Neural cell (in vitro differentiated cells): ENCODE data around the gene STARD10. TPM values are rescaled to one million over a fixed set of nuclear protein-coding genes. Genes with fewer than 3 reads are reported as not detected.

ENCODE experiments used
- H2AFZ ChIP-seq: fragments of 200-600, 300-800 bp; sonication (generic), shearing (Covaris generic); 2 replicates; pipeline ENCODE4 v1.6.0; 2014; ENCODE audit warnings: low read depth, mild to moderate bottlenecking, antibody characterized with exemption, low read length, moderate library complexity
- H3F3A ChIP-seq: fragments of 200-600 bp; shearing (Covaris generic); 2 replicates; pipeline ENCODE4 v1.6.1; 2016; ENCODE audit warnings: mild to moderate bottlenecking, moderate library complexity, mixed read lengths, antibody characterized with exemption, low read length; ENCODE audit not compliant: insufficient read depth, poor library complexity, severe bottlenecking
- H3K27ac ChIP-seq: fragments of 200-600, 300-800 bp; sonication (generic), shearing (Covaris generic); 2 replicates; pipeline ENCODE4 v1.5.1; 2014; ENCODE audit warnings: mild to moderate bottlenecking, low read length, moderate library complexity
- H3K27me3 ChIP-seq: fragments of 300-800, 200-600 bp; sonication (generic), shearing (Covaris generic); 2 replicates; pipeline ENCODE4 v1.6.0; 2014; ENCODE audit warnings: mild to moderate bottlenecking, low read depth, low read length, moderate library complexity; ENCODE audit not compliant: insufficient read depth
- H3K36me3 ChIP-seq: fragments of 300-800, 200-600 bp; sonication (generic), shearing (Covaris generic); 2 replicates; pipeline ENCODE4 v1.5.1; 2014; ENCODE audit warnings: mild to moderate bottlenecking, antibody characterized with exemption, low read length, moderate library complexity; ENCODE audit not compliant: insufficient read depth
- H3K4me2 ChIP-seq: fragments of 300-800, 200-600 bp; sonication (generic), shearing (Covaris generic); 2 replicates; pipeline ENCODE4 v1.6.0; 2014; ENCODE audit warnings: mild to moderate bottlenecking, low read length
- H3K4me3 ChIP-seq: fragments of 300-800, 200-600 bp; sonication (generic), shearing (Covaris generic); 2 replicates; pipeline ENCODE4 v1.5.1; 2014; ENCODE audit warnings: mild to moderate bottlenecking, low read length, moderate library complexity
- H3K79me2 ChIP-seq: fragments of 200-600 bp; shearing (Covaris generic); replicated peaks from 2 replicates; pipeline ENCODE4 v1.6.0; 2014; ENCODE audit warnings: mild to moderate bottlenecking, low read length, moderate library complexity; ENCODE audit not compliant: insufficient read depth
- H3K9ac ChIP-seq: fragments of 300-800, 200-600 bp; sonication (generic), shearing (Covaris generic); 2 replicates; pipeline ENCODE4 v1.6.1; 2016; ENCODE audit warnings: mild to moderate bottlenecking, low read length, mixed read lengths
- H3K9me2 ChIP-seq: fragments of 200-600 bp; shearing (Covaris generic); 2 replicates; pipeline ENCODE4 v1.6.1; 2016; ENCODE audit warnings: mild to moderate bottlenecking, low read length, mixed read lengths; ENCODE audit not compliant: insufficient read depth
- H3K9me3 ChIP-seq: fragments of 200-600, 300-800 bp; sonication (generic), shearing (Covaris generic); 2 replicates; pipeline ENCODE4 v1.6.1; 2016; ENCODE audit warnings: mild to moderate bottlenecking, mixed run types, low read length, moderate library complexity, mixed read lengths
- H4K20me1 ChIP-seq: fragments of 200-600 bp; shearing (Covaris generic); 2 replicates; pipeline ENCODE4 v1.6.1; 2016; ENCODE audit warnings: mild to moderate bottlenecking, mixed run types; ENCODE audit not compliant: insufficient read depth
- CTCF ChIP-seq: fragments of 450-650 bp; IDR thresholded peaks from 2 replicates; pipeline ENCODE4 v1.5.1; 2014; ENCODE audit warnings: antibody characterized with exemption, mild to moderate bottlenecking, moderate library complexity; ENCODE audit not compliant: poor library complexity, severe bottlenecking
- EP300 ChIP-seq: fragments of 450-650 bp; conservative IDR thresholded peaks from 2 replicates; pipeline ENCODE4 v1.6.1; 2014; ENCODE audit warnings: antibody characterized with exemption, mild to moderate bottlenecking, moderate library complexity; ENCODE audit not compliant: poor library complexity, severe bottlenecking
- EZH2 ChIP-seq: fragments of 200-600, 300-800 bp; shearing (Covaris generic), sonication (generic); IDR thresholded peaks from 2 replicates; pipeline ENCODE4 v1.6.1; 2014; ENCODE audit warnings: antibody characterized with exemption, low read length, borderline replicate concordance, mild to moderate bottlenecking; ENCODE audit not compliant: insufficient read depth, poor library complexity, severe bottlenecking
- MXI1 ChIP-seq: fragments of 450-650 bp; conservative IDR thresholded peaks from 2 replicates; pipeline ENCODE4 v1.6.1; 2014; ENCODE audit warnings: antibody characterized with exemption, mild to moderate bottlenecking; ENCODE audit not compliant: poor library complexity, severe bottlenecking
- POLR2AphosphoS5 ChIP-seq: IDR thresholded peaks from 2 replicates; pipeline ENCODE4 v1.6.1; 2012
- RAD21 ChIP-seq: fragments of 450-650 bp; conservative IDR thresholded peaks from 2 replicates; pipeline ENCODE4 v1.6.1; 2014; ENCODE audit warnings: antibody characterized with exemption, mild to moderate bottlenecking, moderate library complexity
- REST ChIP-seq: IDR thresholded peaks from 2 replicates; pipeline ENCODE4 v1.6.1; 2012; ENCODE audit warnings: borderline replicate concordance
- SMC3 ChIP-seq: fragments of 450-650 bp; conservative IDR thresholded peaks from 2 replicates; pipeline ENCODE4 v1.6.1; 2014; ENCODE audit warnings: antibody characterized with exemption, mild to moderate bottlenecking, moderate library complexity; ENCODE audit not compliant: poor library complexity
- TAF1 ChIP-seq: IDR thresholded peaks from 2 replicates; pipeline ENCODE4 v1.6.1; 2012; ENCODE audit warnings: low read depth
- polyA plus RNA-seq: library from polyadenylated mRNA; depleted of rRNA; stranded (reverse); fragments of >200 nt; gene quantifications from 2 replicates; pipeline ENCODE4 v1.2.3, GENCODE V29; 2014

Gene STARD10
- polyA plus RNA-seq, 1 donor from 2014 or later: 29.0 TPM

GRCh38 chr11:72840780-72841179 is 46.9 kb upstream of the STARD10 start:
- Histone ChIP-seq H3K27ac (no peak overlapping the region), H4K20me1 (no peaks in the 10 kb centered on the region)

GRCh38 chr11:72838691-72839305 is 45.0 kb upstream of the STARD10 start:
- Histone ChIP-seq H3K27ac (no peak overlapping the region), H3K4me3 (no peak overlapping the region), H3K9me2 (no peaks in the 10 kb centered on the region), H3K9ac (no peak overlapping the region), H2AFZ (no peak overlapping the region), H3K4me2 (no peak overlapping the region), H3K9me3 (no peaks in the 10 kb centered on the region), H3K27me3 (no peaks in the 10 kb centered on the region), H3F3A (no peaks in the 10 kb centered on the region), H3K36me3 (no peaks in the 10 kb centered on the region), H3K79me2 (no peaks in the 10 kb centered on the region), H4K20me1 (no peaks in the 10 kb centered on the region)
- no peak for TF ChIP-seq CTCF
- TF ChIP-seq EP300: no peak
- no peak for TF ChIP-seq RAD21
- no peak for TF ChIP-seq POLR2AphosphoS5
- no peak for TF ChIP-seq TAF1

More at GRCh38 chr11:72840780-72841179, 46.9 kb upstream of the STARD10 start:
- no peaks in the 10 kb centered on the region for H3K36me3 ChIP-seq
- H3K4me2 ChIP-seq: no peak overlapping the region
- H2AFZ ChIP-seq: no peak overlapping the region
- H3K4me3 ChIP-seq: no peak overlapping the region
- no peaks in the 10 kb centered on the region for H3K9me2 ChIP-seq
- TF ChIP-seq TAF1 (no peak), RAD21 (no peak), REST (no peak), SMC3 (no peak), EP300 (no peak), CTCF (no peak), MXI1 (no peak), POLR2AphosphoS5 (no peak), EZH2 (no peak)
- no peaks in the 10 kb centered on the region for H3K9me3 ChIP-seq
- no peaks in the 10 kb centered on the region for H3F3A ChIP-seq
- H3K27me3 ChIP-seq: no peaks in the 10 kb centered on the region
- H3K9ac ChIP-seq: no peak overlapping the region
- H3K79me2 ChIP-seq: no peaks in the 10 kb centered on the region
